Breast epithelium (tissue), 3 donors: Measurements from ENCODE around the gene MINAR1.

Source experiments
- CTCF ChIP-seq, 3 donors: fragments of 450-650 bp; IDR thresholded peaks; one replicate each; pipeline ENCODE4 v1.5.1; 2016 to 2017; ENCODE audit warnings: antibody characterized with exemption in 3 of 3, mild to moderate bottlenecking in 3 of 3, moderate library complexity in 3 of 3
- POLR2A ChIP-seq: fragments of 450-650 bp; IDR thresholded peaks from one replicate; pipeline ENCODE4 v1.6.1; 2016; ENCODE audit warnings: antibody characterized with exemption, mild to moderate bottlenecking, moderate library complexity
- POLR2AphosphoS5 ChIP-seq, 3 donors: sonication (generic); formaldehyde crosslinking; IDR thresholded peaks; one replicate each; pipeline ENCODE4 v1.6.1; 2017; ENCODE audit warnings: antibody characterized with exemption in 3 of 3

- TF ChIP-seq CTCF (IDR thresholded peaks at IDR 0.05) = no peak
- TF ChIP-seq POLR2A = no peak
- TF ChIP-seq POLR2AphosphoS5 (IDR thresholded peaks at IDR 0.05) = no peak
Observed at GRCh38 chr15:79458491-79458890, 26.4 kb downstream of the MINAR1 start.
